Neural cell (in vitro differentiated cells): ENCODE data around the gene RPL28. TPM values are rescaled to one million over a fixed set of nuclear protein-coding genes. Genes with fewer than 3 reads are reported as not detected.

Experiments used
- H2AFZ ChIP-seq: fragments of 200-600, 300-800 bp; sonication (generic), shearing (Covaris generic); 2 replicates; pipeline ENCODE4 v1.6.0; 2014; ENCODE audit warnings: low read depth, mild to moderate bottlenecking, antibody characterized with exemption, low read length, moderate library complexity
- H3F3A ChIP-seq: fragments of 200-600 bp; shearing (Covaris generic); 2 replicates; pipeline ENCODE4 v1.6.1; 2016; ENCODE audit warnings: mild to moderate bottlenecking, moderate library complexity, mixed read lengths, antibody characterized with exemption, low read length; ENCODE audit not compliant: insufficient read depth, poor library complexity, severe bottlenecking
- H3K27ac ChIP-seq: fragments of 200-600, 300-800 bp; sonication (generic), shearing (Covaris generic); 2 replicates; pipeline ENCODE4 v1.5.1; 2014; ENCODE audit warnings: mild to moderate bottlenecking, low read length, moderate library complexity
- H3K27me3 ChIP-seq: fragments of 300-800, 200-600 bp; sonication (generic), shearing (Covaris generic); 2 replicates; pipeline ENCODE4 v1.6.0; 2014; ENCODE audit warnings: mild to moderate bottlenecking, low read depth, low read length, moderate library complexity; ENCODE audit not compliant: insufficient read depth
- H3K36me3 ChIP-seq: fragments of 300-800, 200-600 bp; sonication (generic), shearing (Covaris generic); 2 replicates; pipeline ENCODE4 v1.5.1; 2014; ENCODE audit warnings: mild to moderate bottlenecking, antibody characterized with exemption, low read length, moderate library complexity; ENCODE audit not compliant: insufficient read depth
- H3K4me2 ChIP-seq: fragments of 300-800, 200-600 bp; sonication (generic), shearing (Covaris generic); 2 replicates; pipeline ENCODE4 v1.6.0; 2014; ENCODE audit warnings: mild to moderate bottlenecking, low read length
- H3K4me3 ChIP-seq: fragments of 300-800, 200-600 bp; sonication (generic), shearing (Covaris generic); 2 replicates; pipeline ENCODE4 v1.5.1; 2014; ENCODE audit warnings: mild to moderate bottlenecking, low read length, moderate library complexity
- H3K79me2 ChIP-seq: fragments of 200-600 bp; shearing (Covaris generic); replicated peaks from 2 replicates; pipeline ENCODE4 v1.6.0; 2014; ENCODE audit warnings: mild to moderate bottlenecking, low read length, moderate library complexity; ENCODE audit not compliant: insufficient read depth
- H3K9ac ChIP-seq: fragments of 300-800, 200-600 bp; sonication (generic), shearing (Covaris generic); 2 replicates; pipeline ENCODE4 v1.6.1; 2016; ENCODE audit warnings: mild to moderate bottlenecking, low read length, mixed read lengths
- H3K9me2 ChIP-seq: fragments of 200-600 bp; shearing (Covaris generic); 2 replicates; pipeline ENCODE4 v1.6.1; 2016; ENCODE audit warnings: mild to moderate bottlenecking, low read length, mixed read lengths; ENCODE audit not compliant: insufficient read depth
- H3K9me3 ChIP-seq: fragments of 200-600, 300-800 bp; sonication (generic), shearing (Covaris generic); 2 replicates; pipeline ENCODE4 v1.6.1; 2016; ENCODE audit warnings: mild to moderate bottlenecking, mixed run types, low read length, moderate library complexity, mixed read lengths
- H4K20me1 ChIP-seq: fragments of 200-600 bp; shearing (Covaris generic); 2 replicates; pipeline ENCODE4 v1.6.1; 2016; ENCODE audit warnings: mild to moderate bottlenecking, mixed run types; ENCODE audit not compliant: insufficient read depth
- EP300 ChIP-seq: fragments of 450-650 bp; conservative IDR thresholded peaks from 2 replicates; pipeline ENCODE4 v1.6.1; 2014; ENCODE audit warnings: antibody characterized with exemption, mild to moderate bottlenecking, moderate library complexity; ENCODE audit not compliant: poor library complexity, severe bottlenecking
- EZH2 ChIP-seq: fragments of 200-600, 300-800 bp; shearing (Covaris generic), sonication (generic); IDR thresholded peaks from 2 replicates; pipeline ENCODE4 v1.6.1; 2014; ENCODE audit warnings: antibody characterized with exemption, low read length, borderline replicate concordance, mild to moderate bottlenecking; ENCODE audit not compliant: insufficient read depth, poor library complexity, severe bottlenecking
- MXI1 ChIP-seq: fragments of 450-650 bp; conservative IDR thresholded peaks from 2 replicates; pipeline ENCODE4 v1.6.1; 2014; ENCODE audit warnings: antibody characterized with exemption, mild to moderate bottlenecking; ENCODE audit not compliant: poor library complexity, severe bottlenecking
- RAD21 ChIP-seq: fragments of 450-650 bp; conservative IDR thresholded peaks from 2 replicates; pipeline ENCODE4 v1.6.1; 2014; ENCODE audit warnings: antibody characterized with exemption, mild to moderate bottlenecking, moderate library complexity
- TAF1 ChIP-seq: IDR thresholded peaks from 2 replicates; pipeline ENCODE4 v1.6.1; 2012; ENCODE audit warnings: low read depth
- polyA plus RNA-seq: library from polyadenylated mRNA; depleted of rRNA; stranded (reverse); fragments of >200 nt; gene quantifications from 2 replicates; pipeline ENCODE4 v1.2.3, GENCODE V29; 2014
- TF ChIP-seq, protein P1 (sequence below): IDR thresholded peaks from 2 replicates; pipeline ENCODE4 v1.6.1; 2012; ENCODE audit warnings: borderline replicate concordance
- TF ChIP-seq, protein P2 (sequence below): fragments of 450-650 bp; IDR thresholded peaks from 2 replicates; pipeline ENCODE4 v1.5.1; 2014; ENCODE audit warnings: antibody characterized with exemption, mild to moderate bottlenecking, moderate library complexity; ENCODE audit not compliant: poor library complexity, severe bottlenecking

The RPL28 gene
- polyA plus RNA-seq, 1 donor from 2014 or later = 195 TPM

DNA sequence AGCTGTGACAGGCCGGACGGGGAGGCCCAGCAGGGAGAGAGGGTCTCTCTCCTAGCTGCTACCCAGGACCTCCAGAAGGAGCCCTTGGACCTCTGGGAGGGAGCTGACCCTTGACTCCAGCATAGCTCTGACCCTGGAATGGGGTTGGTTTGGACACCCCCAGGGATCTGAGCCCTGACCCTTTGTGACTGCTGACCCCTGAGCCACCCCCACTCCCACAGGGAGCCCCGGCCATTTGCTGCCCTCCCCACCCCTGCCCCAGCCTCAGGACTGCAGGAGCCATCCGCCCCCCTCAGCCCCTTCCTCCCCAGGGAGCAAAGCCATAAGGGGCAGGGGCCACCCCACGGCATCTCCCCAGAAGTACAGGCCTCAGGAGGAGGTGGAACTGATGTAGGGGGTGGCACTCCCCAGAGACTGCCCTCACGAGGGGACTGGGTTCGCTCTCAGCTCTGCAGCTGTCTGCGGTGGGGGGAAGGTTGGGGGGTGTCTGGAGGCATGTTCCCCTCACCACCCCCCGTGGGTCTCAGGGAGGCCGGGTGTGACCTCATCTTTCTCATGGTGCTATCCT, 38.2 kb upstream of the RPL28 start:
- H3K36me3 ChIP-seq = no peaks in the 10 kb centered on the region
- H3K79me2 ChIP-seq = no peaks in the 10 kb centered on the region
- no peaks in the 10 kb centered on the region for H3F3A ChIP-seq
- no peak overlapping the region for H3K9ac ChIP-seq
- no peaks in the 10 kb centered on the region for H3K9me2 ChIP-seq
- H3K9me3 ChIP-seq = no peaks in the 10 kb centered on the region
- TF ChIP-seq TAF1 (no peak), RAD21 (no peak), MXI1 (no peak), EZH2 (no peak)
- TF ChIP-seq, protein P1, sequence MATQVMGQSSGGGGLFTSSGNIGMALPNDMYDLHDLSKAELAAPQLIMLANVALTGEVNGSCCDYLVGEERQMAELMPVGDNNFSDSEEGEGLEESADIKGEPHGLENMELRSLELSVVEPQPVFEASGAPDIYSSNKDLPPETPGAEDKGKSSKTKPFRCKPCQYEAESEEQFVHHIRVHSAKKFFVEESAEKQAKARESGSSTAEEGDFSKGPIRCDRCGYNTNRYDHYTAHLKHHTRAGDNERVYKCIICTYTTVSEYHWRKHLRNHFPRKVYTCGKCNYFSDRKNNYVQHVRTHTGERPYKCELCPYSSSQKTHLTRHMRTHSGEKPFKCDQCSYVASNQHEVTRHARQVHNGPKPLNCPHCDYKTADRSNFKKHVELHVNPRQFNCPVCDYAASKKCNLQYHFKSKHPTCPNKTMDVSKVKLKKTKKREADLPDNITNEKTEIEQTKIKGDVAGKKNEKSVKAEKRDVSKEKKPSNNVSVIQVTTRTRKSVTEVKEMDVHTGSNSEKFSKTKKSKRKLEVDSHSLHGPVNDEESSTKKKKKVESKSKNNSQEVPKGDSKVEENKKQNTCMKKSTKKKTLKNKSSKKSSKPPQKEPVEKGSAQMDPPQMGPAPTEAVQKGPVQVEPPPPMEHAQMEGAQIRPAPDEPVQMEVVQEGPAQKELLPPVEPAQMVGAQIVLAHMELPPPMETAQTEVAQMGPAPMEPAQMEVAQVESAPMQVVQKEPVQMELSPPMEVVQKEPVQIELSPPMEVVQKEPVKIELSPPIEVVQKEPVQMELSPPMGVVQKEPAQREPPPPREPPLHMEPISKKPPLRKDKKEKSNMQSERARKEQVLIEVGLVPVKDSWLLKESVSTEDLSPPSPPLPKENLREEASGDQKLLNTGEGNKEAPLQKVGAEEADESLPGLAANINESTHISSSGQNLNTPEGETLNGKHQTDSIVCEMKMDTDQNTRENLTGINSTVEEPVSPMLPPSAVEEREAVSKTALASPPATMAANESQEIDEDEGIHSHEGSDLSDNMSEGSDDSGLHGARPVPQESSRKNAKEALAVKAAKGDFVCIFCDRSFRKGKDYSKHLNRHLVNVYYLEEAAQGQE = no peak
- H2AFZ ChIP-seq = no peak overlapping the region
- no peaks in the 10 kb centered on the region for H4K20me1 ChIP-seq
- H3K27ac ChIP-seq = no peak overlapping the region
- no peak overlapping the region for H3K4me2 ChIP-seq
- no peak overlapping the region for H3K4me3 ChIP-seq
- H3K27me3 ChIP-seq = peaks cover 14% of the 10 kb centered on the region

- Histone ChIP-seq H3K79me2 (no peaks in the 10 kb centered on the region), H4K20me1 (no peaks in the 10 kb centered on the region), H3F3A (no peaks in the 10 kb centered on the region), H3K9me3 (no peaks in the 10 kb centered on the region), H3K4me2 (no peak overlapping the region), H2AFZ (no peak overlapping the region), H3K27me3 (peaks cover 23% of the 10 kb centered on the region), H3K36me3 (no peaks in the 10 kb centered on the region), H3K27ac (no peak overlapping the region), H3K4me3 (peak overlapping the region; percentile 12), H3K9me2 (no peaks in the 10 kb centered on the region), H3K9ac (peak overlapping the region; percentile 36)
- TF ChIP-seq, protein P2, sequence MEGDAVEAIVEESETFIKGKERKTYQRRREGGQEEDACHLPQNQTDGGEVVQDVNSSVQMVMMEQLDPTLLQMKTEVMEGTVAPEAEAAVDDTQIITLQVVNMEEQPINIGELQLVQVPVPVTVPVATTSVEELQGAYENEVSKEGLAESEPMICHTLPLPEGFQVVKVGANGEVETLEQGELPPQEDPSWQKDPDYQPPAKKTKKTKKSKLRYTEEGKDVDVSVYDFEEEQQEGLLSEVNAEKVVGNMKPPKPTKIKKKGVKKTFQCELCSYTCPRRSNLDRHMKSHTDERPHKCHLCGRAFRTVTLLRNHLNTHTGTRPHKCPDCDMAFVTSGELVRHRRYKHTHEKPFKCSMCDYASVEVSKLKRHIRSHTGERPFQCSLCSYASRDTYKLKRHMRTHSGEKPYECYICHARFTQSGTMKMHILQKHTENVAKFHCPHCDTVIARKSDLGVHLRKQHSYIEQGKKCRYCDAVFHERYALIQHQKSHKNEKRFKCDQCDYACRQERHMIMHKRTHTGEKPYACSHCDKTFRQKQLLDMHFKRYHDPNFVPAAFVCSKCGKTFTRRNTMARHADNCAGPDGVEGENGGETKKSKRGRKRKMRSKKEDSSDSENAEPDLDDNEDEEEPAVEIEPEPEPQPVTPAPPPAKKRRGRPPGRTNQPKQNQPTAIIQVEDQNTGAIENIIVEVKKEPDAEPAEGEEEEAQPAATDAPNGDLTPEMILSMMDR = no peak
- TF ChIP-seq EP300 = no peak
- TF ChIP-seq, protein P1 = no peak
- TF ChIP-seq EZH2 = no peak
Measured at GRCh38 chr19:55348317-55349034, 37.3 kb upstream of the RPL28 start.
